HEK293 (cell line): Measurements from ENCODE around the gene PLEKHG2.
A peak's percentile ranks its signal among the peaks of the same experiment; 100 is the strongest.

Experiments
- GLI4 ChIP-seq: fragments of 450-650 bp; formaldehyde crosslinking; IDR thresholded peaks from 2 replicates; pipeline ENCODE4 v1.5.1; 2016; ENCODE audit warnings: missing biosample characterization, missing genetic modification characterization
- GLIS1 ChIP-seq: fragments of 450-650 bp; formaldehyde crosslinking; IDR thresholded peaks from 2 replicates; pipeline ENCODE4 v1.5.1; 2016; ENCODE audit warnings: missing biosample characterization, missing genetic modification characterization
- GLIS2 ChIP-seq: fragments of 450-650 bp; formaldehyde crosslinking; IDR thresholded peaks from 2 replicates; pipeline ENCODE4 v1.5.1; 2016; ENCODE audit warnings: missing biosample characterization, missing genetic modification characterization
- HOXA7 ChIP-seq: sonication (generic); formaldehyde crosslinking; IDR thresholded peaks from 2 replicates; pipeline ENCODE4 v1.8.1; 2022; ENCODE audit warnings: missing genetic modification reagents, borderline replicate concordance
- HOXD13 ChIP-seq: sonication (generic); formaldehyde crosslinking; IDR thresholded peaks from 2 replicates; pipeline ENCODE4 v1.8.0; 2022; ENCODE audit warnings: missing genetic modification reagents, borderline replicate concordance
- KLF1 ChIP-seq: fragments of 450-650 bp; formaldehyde crosslinking; IDR thresholded peaks from 2 replicates; pipeline ENCODE4 v1.5.1; 2016; ENCODE audit warnings: missing biosample characterization, missing genetic modification characterization
- KLF7 ChIP-seq: fragments of 450-650 bp; formaldehyde crosslinking; IDR thresholded peaks from 2 replicates; pipeline ENCODE4 v1.5.1; 2016; ENCODE audit warnings: missing biosample characterization, missing genetic modification characterization, borderline replicate concordance
- ZBTB8A ChIP-seq: fragments of 450-650 bp; formaldehyde crosslinking; IDR thresholded peaks from 2 replicates; pipeline ENCODE4 v1.5.1; 2016; ENCODE audit warnings: missing biosample characterization, missing genetic modification characterization
- ZFP69B ChIP-seq: fragments of 450-650 bp; formaldehyde crosslinking; IDR thresholded peaks from 2 replicates; pipeline ENCODE4 v1.5.1; 2016; ENCODE audit warnings: missing biosample characterization, missing genetic modification characterization
- ZNF140 ChIP-seq: fragments of 450-650 bp; formaldehyde crosslinking; IDR thresholded peaks from 2 replicates; pipeline ENCODE4 v1.5.1; 2016; ENCODE audit warnings: missing biosample characterization, missing genetic modification characterization
- ZNF174 ChIP-seq: fragments of 450-650 bp; formaldehyde crosslinking; IDR thresholded peaks from 2 replicates; pipeline ENCODE4 v1.5.0; 2017; ENCODE audit warnings: missing biosample characterization, mild to moderate bottlenecking, missing genetic modification characterization
- ZNF184 ChIP-seq: fragments of 450-650 bp; IDR thresholded peaks from 2 replicates; pipeline ENCODE4 v1.5.1; 2018; ENCODE audit warnings: missing biosample characterization, mild to moderate bottlenecking, missing genetic modification characterization
- ZNF23 ChIP-seq: fragments of 450-650 bp; formaldehyde crosslinking; IDR thresholded peaks from 2 replicates; pipeline ENCODE4 v1.5.1; 2016; ENCODE audit warnings: missing biosample characterization, missing genetic modification characterization, borderline replicate concordance
- ZNF266 ChIP-seq: fragments of 450-650 bp; formaldehyde crosslinking; IDR thresholded peaks from 2 replicates; pipeline ENCODE4 v1.5.1; 2016; ENCODE audit warnings: missing biosample characterization, missing genetic modification characterization, low read depth
- ZNF292 ChIP-seq: fragments of 450-650 bp; formaldehyde crosslinking; IDR thresholded peaks from 2 replicates; pipeline ENCODE4 v1.5.1; 2016; ENCODE audit warnings: low read depth, missing biosample characterization, missing genetic modification characterization, borderline replicate concordance
- ZNF324 ChIP-seq: fragments of 450-650 bp; formaldehyde crosslinking; IDR thresholded peaks from 2 replicates; pipeline ENCODE4 v1.5.1; 2016; ENCODE audit warnings: missing biosample characterization, missing genetic modification characterization
- ZNF350 ChIP-seq: fragments of 450-650 bp; formaldehyde crosslinking; IDR thresholded peaks from 2 replicates; pipeline ENCODE4 v1.5.0; 2017; ENCODE audit warnings: missing biosample characterization, mild to moderate bottlenecking, missing genetic modification characterization
- ZNF37A ChIP-seq: fragments of 450-650 bp; IDR thresholded peaks from 2 replicates; pipeline ENCODE4 v1.5.1; 2018; ENCODE audit warnings: missing biosample characterization, missing genetic modification characterization
- ZNF416 ChIP-seq: fragments of 450-650 bp; formaldehyde crosslinking; IDR thresholded peaks from 2 replicates; pipeline ENCODE4 v1.5.1; 2016; ENCODE audit warnings: missing biosample characterization, missing genetic modification characterization
- ZNF473 ChIP-seq: fragments of 450-650 bp; formaldehyde crosslinking; IDR thresholded peaks from 2 replicates; pipeline ENCODE4 v1.5.1; 2017; ENCODE audit warnings: missing biosample characterization, missing genetic modification characterization
- ZNF585B ChIP-seq: fragments of 450-650 bp; formaldehyde crosslinking; IDR thresholded peaks from 2 replicates; pipeline ENCODE4 v1.5.1; 2016; ENCODE audit warnings: missing biosample characterization, missing genetic modification characterization
- ZNF621 ChIP-seq: fragments of 450-650 bp; formaldehyde crosslinking; IDR thresholded peaks from 2 replicates; pipeline ENCODE4 v1.5.1; 2017; ENCODE audit warnings: missing biosample characterization, missing genetic modification characterization
- ZNF692 ChIP-seq: fragments of 450-650 bp; formaldehyde crosslinking; IDR thresholded peaks from 2 replicates; pipeline ENCODE4 v1.5.1; 2016; ENCODE audit warnings: missing biosample characterization, missing genetic modification characterization
- ZNF792 ChIP-seq: fragments of 450-650 bp; formaldehyde crosslinking; IDR thresholded peaks from 2 replicates; pipeline ENCODE4 v1.5.1; 2016; ENCODE audit warnings: missing biosample characterization, missing genetic modification characterization
- TF ChIP-seq, protein P1 (sequence below): fragments of 450-650 bp; formaldehyde crosslinking; IDR thresholded peaks from 2 replicates; pipeline ENCODE4 v1.5.1; 2016; ENCODE audit warnings: missing biosample characterization, missing genetic modification characterization
- TF ChIP-seq, protein P2 (sequence below): fragments of 450-650 bp; formaldehyde crosslinking; IDR thresholded peaks from 2 replicates; pipeline ENCODE4 v1.5.1; 2016; ENCODE audit warnings: missing biosample characterization, missing genetic modification characterization
- TF ChIP-seq, protein P3 (sequence below): fragments of 450-650 bp; formaldehyde crosslinking; IDR thresholded peaks from 2 replicates; pipeline ENCODE4 v1.5.1; 2016; ENCODE audit warnings: missing biosample characterization, missing genetic modification characterization
- TF ChIP-seq, protein P4 (sequence below): fragments of 450-650 bp; formaldehyde crosslinking; IDR thresholded peaks from 2 replicates; pipeline ENCODE4 v1.5.1; 2017; ENCODE audit warnings: missing biosample characterization, missing genetic modification characterization
- TF ChIP-seq, protein P5 (sequence below): fragments of 450-650 bp; formaldehyde crosslinking; IDR thresholded peaks from 2 replicates; pipeline ENCODE4; 2016; ENCODE audit warnings: missing biosample characterization, missing genetic modification characterization

Gene PLEKHG2

GRCh38 chr19:39445196-39446111 is 33.0 kb downstream of the PLEKHG2 start, which contains the start of gene SUPT5H (continued):
- no peak for TF ChIP-seq ZNF266
- TF ChIP-seq ZNF621 (tag by site-specific recombination), result no peak
- TF ChIP-seq, protein P1, sequence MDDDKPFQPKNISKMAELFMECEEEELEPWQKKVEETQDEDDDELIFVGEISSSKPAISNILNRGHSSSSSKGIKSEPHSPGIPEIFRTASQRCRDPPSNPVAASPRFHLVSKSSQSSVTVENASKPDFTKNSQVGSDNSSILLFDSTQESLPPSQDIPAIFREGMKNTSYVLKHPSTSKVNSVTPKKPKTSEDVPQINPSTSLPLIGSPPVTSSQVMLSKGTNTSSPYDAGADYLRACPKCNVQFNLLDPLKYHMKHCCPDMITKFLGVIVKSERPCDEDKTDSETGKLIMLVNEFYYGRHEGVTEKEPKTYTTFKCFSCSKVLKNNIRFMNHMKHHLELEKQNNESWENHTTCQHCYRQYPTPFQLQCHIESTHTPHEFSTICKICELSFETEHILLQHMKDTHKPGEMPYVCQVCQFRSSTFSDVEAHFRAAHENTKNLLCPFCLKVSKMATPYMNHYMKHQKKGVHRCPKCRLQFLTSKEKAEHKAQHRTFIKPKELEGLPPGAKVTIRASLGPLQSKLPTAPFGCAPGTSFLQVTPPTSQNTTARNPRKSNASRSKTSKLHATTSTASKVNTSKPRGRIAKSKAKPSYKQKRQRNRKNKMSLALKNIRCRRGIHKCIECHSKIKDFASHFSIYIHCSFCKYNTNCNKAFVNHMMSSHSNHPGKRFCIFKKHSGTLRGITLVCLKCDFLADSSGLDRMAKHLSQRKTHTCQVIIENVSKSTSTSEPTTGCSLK, result no peak
- peak; percentile 82 for TF ChIP-seq GLIS2 (tag by site-specific recombination)
- TF ChIP-seq GLIS1 (tag by site-specific recombination), result peak; percentile 98
- no peak for TF ChIP-seq ZNF140
- TF ChIP-seq ZNF324 (tag by site-specific recombination), result 0 out of 2 replicates have a peak, but pooled peaks have one; percentile 4
- no peak for TF ChIP-seq GLI4 (tag by site-specific recombination)
- 0 out of 2 replicates have a peak, but pooled peaks have one; percentile 61 for TF ChIP-seq HOXA7 (CRISPR knock-in tag)
- no peak for TF ChIP-seq ZNF174 (tag by site-specific recombination)
- TF ChIP-seq ZNF792 (tag by site-specific recombination), result peak; percentile 88; the same call in 1 of the 2 replicates
- TF ChIP-seq, protein P2, sequence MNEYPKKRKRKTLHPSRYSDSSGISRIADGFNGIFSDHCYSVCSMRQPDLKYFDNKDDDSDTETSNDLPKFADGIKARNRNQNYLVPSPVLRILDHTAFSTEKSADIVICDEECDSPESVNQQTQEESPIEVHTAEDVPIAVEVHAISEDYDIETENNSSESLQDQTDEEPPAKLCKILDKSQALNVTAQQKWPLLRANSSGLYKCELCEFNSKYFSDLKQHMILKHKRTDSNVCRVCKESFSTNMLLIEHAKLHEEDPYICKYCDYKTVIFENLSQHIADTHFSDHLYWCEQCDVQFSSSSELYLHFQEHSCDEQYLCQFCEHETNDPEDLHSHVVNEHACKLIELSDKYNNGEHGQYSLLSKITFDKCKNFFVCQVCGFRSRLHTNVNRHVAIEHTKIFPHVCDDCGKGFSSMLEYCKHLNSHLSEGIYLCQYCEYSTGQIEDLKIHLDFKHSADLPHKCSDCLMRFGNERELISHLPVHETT (tag by site-specific recombination), result peak; percentile 85; the same call in 1 of the 2 replicates
- TF ChIP-seq ZNF184 (tag by site-specific recombination), result no peak; the same call in 1 of the 2 replicates
- TF ChIP-seq ZNF585B (tag by site-specific recombination), result no peak
- TF ChIP-seq, protein P3, sequence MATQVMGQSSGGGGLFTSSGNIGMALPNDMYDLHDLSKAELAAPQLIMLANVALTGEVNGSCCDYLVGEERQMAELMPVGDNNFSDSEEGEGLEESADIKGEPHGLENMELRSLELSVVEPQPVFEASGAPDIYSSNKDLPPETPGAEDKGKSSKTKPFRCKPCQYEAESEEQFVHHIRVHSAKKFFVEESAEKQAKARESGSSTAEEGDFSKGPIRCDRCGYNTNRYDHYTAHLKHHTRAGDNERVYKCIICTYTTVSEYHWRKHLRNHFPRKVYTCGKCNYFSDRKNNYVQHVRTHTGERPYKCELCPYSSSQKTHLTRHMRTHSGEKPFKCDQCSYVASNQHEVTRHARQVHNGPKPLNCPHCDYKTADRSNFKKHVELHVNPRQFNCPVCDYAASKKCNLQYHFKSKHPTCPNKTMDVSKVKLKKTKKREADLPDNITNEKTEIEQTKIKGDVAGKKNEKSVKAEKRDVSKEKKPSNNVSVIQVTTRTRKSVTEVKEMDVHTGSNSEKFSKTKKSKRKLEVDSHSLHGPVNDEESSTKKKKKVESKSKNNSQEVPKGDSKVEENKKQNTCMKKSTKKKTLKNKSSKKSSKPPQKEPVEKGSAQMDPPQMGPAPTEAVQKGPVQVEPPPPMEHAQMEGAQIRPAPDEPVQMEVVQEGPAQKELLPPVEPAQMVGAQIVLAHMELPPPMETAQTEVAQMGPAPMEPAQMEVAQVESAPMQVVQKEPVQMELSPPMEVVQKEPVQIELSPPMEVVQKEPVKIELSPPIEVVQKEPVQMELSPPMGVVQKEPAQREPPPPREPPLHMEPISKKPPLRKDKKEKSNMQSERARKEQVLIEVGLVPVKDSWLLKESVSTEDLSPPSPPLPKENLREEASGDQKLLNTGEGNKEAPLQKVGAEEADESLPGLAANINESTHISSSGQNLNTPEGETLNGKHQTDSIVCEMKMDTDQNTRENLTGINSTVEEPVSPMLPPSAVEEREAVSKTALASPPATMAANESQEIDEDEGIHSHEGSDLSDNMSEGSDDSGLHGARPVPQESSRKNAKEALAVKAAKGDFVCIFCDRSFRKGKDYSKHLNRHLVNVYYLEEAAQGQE, result peak; percentile 97
- no peak for TF ChIP-seq HOXD13
- TF ChIP-seq ZBTB8A (tag by site-specific recombination), result peak; percentile 93
- TF ChIP-seq, protein P4, sequence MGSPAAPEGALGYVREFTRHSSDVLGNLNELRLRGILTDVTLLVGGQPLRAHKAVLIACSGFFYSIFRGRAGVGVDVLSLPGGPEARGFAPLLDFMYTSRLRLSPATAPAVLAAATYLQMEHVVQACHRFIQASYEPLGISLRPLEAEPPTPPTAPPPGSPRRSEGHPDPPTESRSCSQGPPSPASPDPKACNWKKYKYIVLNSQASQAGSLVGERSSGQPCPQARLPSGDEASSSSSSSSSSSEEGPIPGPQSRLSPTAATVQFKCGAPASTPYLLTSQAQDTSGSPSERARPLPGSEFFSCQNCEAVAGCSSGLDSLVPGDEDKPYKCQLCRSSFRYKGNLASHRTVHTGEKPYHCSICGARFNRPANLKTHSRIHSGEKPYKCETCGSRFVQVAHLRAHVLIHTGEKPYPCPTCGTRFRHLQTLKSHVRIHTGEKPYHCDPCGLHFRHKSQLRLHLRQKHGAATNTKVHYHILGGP (tag by site-specific recombination), result no peak
- TF ChIP-seq, protein P5, sequence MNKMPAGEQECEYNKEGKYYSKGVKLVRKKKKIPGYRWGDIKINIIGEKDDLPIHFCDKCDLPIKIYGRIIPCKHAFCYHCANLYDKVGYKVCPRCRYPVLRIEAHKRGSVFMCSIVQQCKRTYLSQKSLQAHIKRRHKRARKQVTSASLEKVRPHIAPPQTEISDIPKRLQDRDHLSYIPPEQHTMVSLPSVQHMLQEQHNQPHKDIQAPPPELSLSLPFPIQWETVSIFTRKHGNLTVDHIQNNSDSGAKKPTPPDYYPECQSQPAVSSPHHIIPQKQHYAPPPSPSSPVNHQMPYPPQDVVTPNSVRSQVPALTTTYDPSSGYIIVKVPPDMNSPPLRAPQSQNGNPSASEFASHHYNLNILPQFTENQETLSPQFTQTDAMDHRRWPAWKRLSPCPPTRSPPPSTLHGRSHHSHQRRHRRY (tag by site-specific recombination), result no peak
- peak; percentile 93 for TF ChIP-seq ZNF692 (tag by site-specific recombination)
- no peak for TF ChIP-seq ZNF473 (tag by site-specific recombination)
- TF ChIP-seq ZNF416, result 0 out of 2 replicates have a peak, but pooled peaks have one; percentile 52
- no peak for TF ChIP-seq ZNF23
- no peak; the same call in none of the 2 replicates for TF ChIP-seq KLF7 (tag by site-specific recombination)
- TF ChIP-seq ZNF350 (tag by site-specific recombination), result no peak
- no peak for TF ChIP-seq ZNF37A (tag by site-specific recombination)
- peak; percentile 72 for TF ChIP-seq KLF1 (tag by site-specific recombination)
- TF ChIP-seq ZFP69B (tag by site-specific recombination), result peak; percentile 70; the same call in 1 of the 2 replicates
- no peak; the same call in 1 of the 2 replicates for TF ChIP-seq ZNF292 (tag by site-specific recombination)
